PC-3 (cell line): ENCODE data around the gene NDUFB6. TPM values are rescaled to one million over a fixed set of nuclear protein-coding genes. Genes with fewer than 3 reads are reported as not detected.

Experiments
- ATAC-seq: fragments of 200-7000 bp; cut with Tn5 transposase; 2 replicates; pipeline ENCODE4 v1.9.1; 2020; ENCODE audit warnings: mild to moderate bottlenecking, moderate library complexity
- BruUV-seq: library from RNA; stranded (reverse); fragments of 400-500 nt; replicated peaks from 2 replicates; lab custom pipeline; 2021; lab: Mats Ljungman, UMichigan
- CTCF ChIA-PET: fragments of 300-600 bp; sonication (Branson Sonifier 250); formaldehyde crosslinking; loops from one replicate; lab custom pipeline; 2022; ENCODE audit warnings: antibody characterized with exemption; lab: Charles Lee
- POLR2A ChIA-PET: fragments of 300-600 bp; sonication (Branson Sonifier 250); formaldehyde crosslinking; loops from one replicate; lab custom pipeline; 2022; ENCODE audit warnings: antibody characterized with exemption; ENCODE audit not compliant: unreplicated experiment; lab: Charles Lee
- DNase-seq: peaks from one replicate; pipeline ENCODE4 v3.0.0-alpha.2; 2015
- H2AFZ ChIP-seq: fragments of 300-600 bp; sonication (generic); 2 replicates; pipeline ENCODE4 v1.6.0; 2016; ENCODE audit warnings: antibody characterized with exemption, low read length
- H3F3A ChIP-seq: fragments of 300-600 bp; sonication (generic); one replicate; pipeline ENCODE4 v1.6.0; 2017; ENCODE audit warnings: antibody characterized with exemption, low read length, control low read depth, mild to moderate bottlenecking; ENCODE audit not compliant: unreplicated experiment
- H3K27ac ChIP-seq: fragments of 300-600 bp; sonication (generic); 2 replicates; pipeline ENCODE4 v1.5.1; 2016; ENCODE audit warnings: mild to moderate bottlenecking, low read length
- H3K27me3 ChIP-seq: fragments of 300-600 bp; sonication (generic); 2 replicates; pipeline ENCODE4 v1.6.1; 2016; ENCODE audit warnings: low read length, mixed read lengths
- H3K36me3 ChIP-seq: fragments of 300-600 bp; sonication (generic); 2 replicates; pipeline ENCODE4 v1.6.1; 2016; ENCODE audit warnings: low read depth, mixed run types, low read length, mixed read lengths
- H3K4me1 ChIP-seq: fragments of 300-600 bp; sonication (generic); 2 replicates; pipeline ENCODE4 v1.5.1; 2016; ENCODE audit warnings: low read length; ENCODE audit not compliant: insufficient read depth
- H3K4me2 ChIP-seq: fragments of 300-600 bp; sonication (generic); 2 replicates; pipeline ENCODE4 v1.6.0; 2016; ENCODE audit warnings: low read length
- H3K4me3 ChIP-seq: fragments of 300-600 bp; sonication (generic); 2 replicates; pipeline ENCODE4 v1.5.1; 2016; ENCODE audit warnings: mild to moderate bottlenecking, low read length, mixed read lengths
- H3K79me2 ChIP-seq: fragments of 300-600 bp; sonication (generic); 2 replicates; pipeline ENCODE4 v1.6.1; 2017; ENCODE audit warnings: low read length, mixed read lengths
- H3K9ac ChIP-seq: fragments of 300-600 bp; sonication (generic); 2 replicates; pipeline ENCODE4 v1.6.0; 2016; ENCODE audit warnings: mild to moderate bottlenecking, low read length
- H3K9me2 ChIP-seq: fragments of 300-600 bp; sonication (generic); replicated peaks from 2 replicates; pipeline ENCODE4 v1.6.1; 2016; ENCODE audit warnings: mixed run types, low read length, mixed read lengths
- H3K9me3 ChIP-seq: fragments of 300-600 bp; sonication (generic); 2 replicates; pipeline ENCODE4 v1.6.1; 2016; ENCODE audit warnings: low read length, mixed read lengths
- H4K20me1 ChIP-seq: fragments of 300-600 bp; sonication (generic); 2 replicates; pipeline ENCODE4 v1.6.1; 2016; ENCODE audit warnings: low read length, mixed read lengths
- EZH2 ChIP-seq: fragments of 300-600 bp; sonication (generic); IDR thresholded peaks from one replicate; pipeline ENCODE4 v1.6.1; 2017; ENCODE audit warnings: antibody characterized with exemption, mild to moderate bottlenecking, low read length; ENCODE audit not compliant: unreplicated experiment
- EZH2phosphoT487 ChIP-seq: fragments of 300-600 bp; sonication (generic); IDR thresholded peaks from 2 replicates; pipeline ENCODE4 v1.6.1; 2018; ENCODE audit warnings: mild to moderate bottlenecking, antibody characterized with exemption, low read length, borderline replicate concordance
- intact Hi-C: fragments of 100-400 bp; cut with micrococcal nuclease; formaldehyde crosslinking; loops from 2 replicates; pipeline ENCODE4 v1.9.0; 2023
- total RNA-seq: library from RNA; depleted of rRNA; stranded (reverse); fragments of >200 nt; gene quantifications from 2 replicates; pipeline ENCODE4 v1.2.3, GENCODE V29; 2014
- TF ChIP-seq, protein P1 (sequence below): fragments of 300-600 bp; sonication (generic); conservative IDR thresholded peaks from 2 replicates; pipeline ENCODE4 v1.5.1; 2017; ENCODE audit warnings: antibody characterized with exemption, low read depth, mild to moderate bottlenecking, low read length

Gene NDUFB6
- total RNA-seq, 1 experiment from 2014 or later, result 86.4 TPM

- Histone ChIP-seq H2AFZ (no peak overlapping the region), H3K79me2 (no peaks in the 10 kb centered on the region), H3K4me2 (no peak overlapping the region), H3F3A (no peaks in the 10 kb centered on the region), H3K36me3 (no peaks in the 10 kb centered on the region), H3K4me3 (no peak overlapping the region), H3K9ac (no peak overlapping the region), H3K27ac (no peak overlapping the region), H4K20me1 (no peaks in the 10 kb centered on the region), H3K27me3 (no peaks in the 10 kb centered on the region), H3K9me2 (no peaks in the 10 kb centered on the region), H3K4me1 (no peaks in the 10 kb centered on the region; the same call in 1 of the 2 replicates), H3K9me3 (no peaks in the 10 kb centered on the region)
- intact Hi-C loops, result no loop called here
- CTCF ChIA-PET, result no interaction called here
- ATAC-seq, result no peak
- POLR2A ChIA-PET, result no interaction called here
- BruUV-seq, result no TSS peak
- DNase-seq, result no peak
- TF ChIP-seq, protein P1, sequence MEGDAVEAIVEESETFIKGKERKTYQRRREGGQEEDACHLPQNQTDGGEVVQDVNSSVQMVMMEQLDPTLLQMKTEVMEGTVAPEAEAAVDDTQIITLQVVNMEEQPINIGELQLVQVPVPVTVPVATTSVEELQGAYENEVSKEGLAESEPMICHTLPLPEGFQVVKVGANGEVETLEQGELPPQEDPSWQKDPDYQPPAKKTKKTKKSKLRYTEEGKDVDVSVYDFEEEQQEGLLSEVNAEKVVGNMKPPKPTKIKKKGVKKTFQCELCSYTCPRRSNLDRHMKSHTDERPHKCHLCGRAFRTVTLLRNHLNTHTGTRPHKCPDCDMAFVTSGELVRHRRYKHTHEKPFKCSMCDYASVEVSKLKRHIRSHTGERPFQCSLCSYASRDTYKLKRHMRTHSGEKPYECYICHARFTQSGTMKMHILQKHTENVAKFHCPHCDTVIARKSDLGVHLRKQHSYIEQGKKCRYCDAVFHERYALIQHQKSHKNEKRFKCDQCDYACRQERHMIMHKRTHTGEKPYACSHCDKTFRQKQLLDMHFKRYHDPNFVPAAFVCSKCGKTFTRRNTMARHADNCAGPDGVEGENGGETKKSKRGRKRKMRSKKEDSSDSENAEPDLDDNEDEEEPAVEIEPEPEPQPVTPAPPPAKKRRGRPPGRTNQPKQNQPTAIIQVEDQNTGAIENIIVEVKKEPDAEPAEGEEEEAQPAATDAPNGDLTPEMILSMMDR, result no peak
- no peak for TF ChIP-seq EZH2phosphoT487
- TF ChIP-seq EZH2, result no peak
These were observed 11.8 kb upstream of the NDUFB6 start for GRCh38 chr9:32584784-32585183.

DNA sequence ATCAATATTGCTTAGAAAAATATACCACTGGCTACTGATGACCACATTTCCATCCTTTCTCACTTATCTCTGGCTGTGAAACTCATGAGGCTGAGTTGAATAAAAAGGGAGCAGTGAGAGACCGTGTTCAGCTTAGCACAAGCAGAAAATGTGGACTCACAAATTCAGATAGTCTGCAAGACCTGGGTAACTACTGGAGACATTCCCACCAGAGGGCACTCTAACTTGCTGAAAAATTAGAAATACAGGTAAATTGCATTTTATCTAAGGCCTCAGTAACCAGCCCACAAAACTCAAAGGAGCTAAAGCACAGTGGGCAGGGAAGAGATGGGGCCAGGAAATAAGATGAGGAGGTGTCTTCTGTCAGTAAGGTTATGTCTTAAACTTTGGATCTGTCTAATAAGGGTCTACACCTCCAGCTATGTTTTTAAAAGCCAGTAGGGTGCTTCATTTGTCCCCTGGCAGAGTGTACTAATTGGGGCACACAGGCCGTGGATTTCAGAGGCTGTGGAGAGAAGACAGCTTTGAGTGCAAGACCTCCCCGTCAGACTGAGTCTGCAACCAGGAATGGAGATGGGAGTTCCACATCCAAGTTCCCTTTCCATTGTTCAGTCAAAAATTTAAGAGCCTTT lies 8.7 kb upstream of the NDUFB6 start:
- no peaks in the 10 kb centered on the region for H3K9me2 ChIP-seq
- DNase-seq (peak; percentile 77), ATAC-seq (peak; percentile 81)
- H3K9me3 ChIP-seq, result no peaks in the 10 kb centered on the region
- CTCF ChIA-PET, result interaction anchor here (0.6 to 2.7 kb wide), 4 partner anchors 91 to 387 kb away, joined by 3 to 22 read pairs (median 10); no protein-coding TSS in a partner anchor
- TF ChIP-seq EZH2, result no peak
- TF ChIP-seq, protein P1, result peak; percentile 78
- no peak for TF ChIP-seq EZH2phosphoT487
- H3K4me1 ChIP-seq, result no peaks in the 10 kb centered on the region; the same call in 1 of the 2 replicates
- no peaks in the 10 kb centered on the region for H3K27me3 ChIP-seq
- no peak overlapping the region for H3K4me2 ChIP-seq
- H2AFZ ChIP-seq, result 0 out of 2 replicates have a peak overlapping the region, but pooled peaks have one; percentile 36
- H3K27ac ChIP-seq, result no peak overlapping the region
- no TSS peak for BruUV-seq
- no peaks in the 10 kb centered on the region for H3K79me2 ChIP-seq
- POLR2A ChIA-PET, result interaction anchor here (0.6 kb wide), 1 partner anchor 113 kb away, joined by 8 read pairs; no protein-coding TSS in a partner anchor
- no peak overlapping the region for H3K9ac ChIP-seq
- intact Hi-C loops, result loop anchor here (1.0 kb wide), 1 partner anchor 387 kb away; no protein-coding TSS in a partner anchor
- H3K4me3 ChIP-seq, result no peak overlapping the region
- H4K20me1 ChIP-seq, result no peaks in the 10 kb centered on the region
- H3F3A ChIP-seq, result no peaks in the 10 kb centered on the region
- H3K36me3 ChIP-seq, result no peaks in the 10 kb centered on the region
